GM20431 (cell line): Measurements from ENCODE around the gene KAT6B.
"Not testable (repeated sequence)": the region's sequence is repeated elsewhere in the genome, so short reads cannot be mapped to it uniquely, and the experiment has no call there.

Experiments
- in situ Hi-C: fragments of 300-500 bp; cut with MseI, MboI; formaldehyde crosslinking; loops from one replicate; pipeline ENCODE4 v1.15.0; 2020; ENCODE audit warnings: low sequenced_read_pairs; ENCODE audit not compliant: unreplicated experiment

Gene KAT6B

GRCh38 chr10:74855439-74855838, 29.0 kb downstream of the KAT6B start:
- in situ Hi-C loops, result no loop called here

- in situ Hi-C loops, result no loop called here
Observed at GRCh38 chr10:74856940-74857339, 30.5 kb downstream of the KAT6B start.

GRCh38 chr10:74857586-74857985, 31.2 kb downstream of the KAT6B start:
- in situ Hi-C loops, result no loop called here

- in situ Hi-C loops, result no loop called here
Observed at GRCh38 chr10:74859546-74859945, 33.1 kb downstream of the KAT6B start.

GRCh38 chr10:74862625-74863024, 36.2 kb downstream of the KAT6B start:
- in situ Hi-C loops, result no loop called here

- in situ Hi-C loops, result no loop called here
Observed at GRCh38 chr10:74863551-74863950, 37.2 kb downstream of the KAT6B start.

GRCh38 chr10:74867351-74867750, 41.0 kb downstream of the KAT6B start:
- in situ Hi-C loops, result no loop called here

GRCh38 chr10:74868392-74868977, 42.1 kb downstream of the KAT6B start:
- in situ Hi-C loops, result no loop called here

GRCh38 chr10:74869635-74870034, 43.2 kb downstream of the KAT6B start:
- in situ Hi-C loops, result no loop called here

GRCh38 chr10:74870191-74870590, 43.8 kb downstream of the KAT6B start:
- in situ Hi-C loops, result no loop called here

GRCh38 chr10:74871595-74872382, 45.4 kb downstream of the KAT6B start:
- in situ Hi-C loops, result no loop called here

- in situ Hi-C loops, result no loop called here
Observed at GRCh38 chr10:74873803-74874454, 47.5 kb downstream of the KAT6B start.

GRCh38 chr10:74874649-74875048, 48.2 kb downstream of the KAT6B start:
- in situ Hi-C loops, result no loop called here

GRCh38 chr10:74875068-74875467, 48.7 kb downstream of the KAT6B start:
- in situ Hi-C loops, result no loop called here

GRCh38 chr10:74875966-74876365, 49.6 kb downstream of the KAT6B start:
- in situ Hi-C loops, result no loop called here

- in situ Hi-C loops, result not testable (repeated sequence)
Observed at GRCh38 chr10:74877054-74877453, 50.7 kb downstream of the KAT6B start.

GRCh38 chr10:74877898-74878297, 51.5 kb downstream of the KAT6B start:
- in situ Hi-C loops, result no loop called here

GRCh38 chr10:74880041-74880440, 53.6 kb downstream of the KAT6B start:
- in situ Hi-C loops, result no loop called here

- in situ Hi-C loops, result no loop called here
Observed at GRCh38 chr10:74881253-74881884, 55.0 kb downstream of the KAT6B start.

GRCh38 chr10:74882427-74882826, 56.0 kb downstream of the KAT6B start:
- in situ Hi-C loops, result no loop called here

- in situ Hi-C loops, result no loop called here
Observed at GRCh38 chr10:74882831-74883230, 56.4 kb downstream of the KAT6B start.
